HG03442 (cell line): ENCODE results near the gene GRB10.

ENCODE experiments used
- ATAC-seq: cut with Tn5 transposase; IDR thresholded peaks from one replicate; pipeline ENCODE4 v1.9.1; 2021; ENCODE audit warnings: mild to moderate bottlenecking, moderate library complexity; ENCODE audit not compliant: unreplicated experiment

The GRB10 gene

DNA sequence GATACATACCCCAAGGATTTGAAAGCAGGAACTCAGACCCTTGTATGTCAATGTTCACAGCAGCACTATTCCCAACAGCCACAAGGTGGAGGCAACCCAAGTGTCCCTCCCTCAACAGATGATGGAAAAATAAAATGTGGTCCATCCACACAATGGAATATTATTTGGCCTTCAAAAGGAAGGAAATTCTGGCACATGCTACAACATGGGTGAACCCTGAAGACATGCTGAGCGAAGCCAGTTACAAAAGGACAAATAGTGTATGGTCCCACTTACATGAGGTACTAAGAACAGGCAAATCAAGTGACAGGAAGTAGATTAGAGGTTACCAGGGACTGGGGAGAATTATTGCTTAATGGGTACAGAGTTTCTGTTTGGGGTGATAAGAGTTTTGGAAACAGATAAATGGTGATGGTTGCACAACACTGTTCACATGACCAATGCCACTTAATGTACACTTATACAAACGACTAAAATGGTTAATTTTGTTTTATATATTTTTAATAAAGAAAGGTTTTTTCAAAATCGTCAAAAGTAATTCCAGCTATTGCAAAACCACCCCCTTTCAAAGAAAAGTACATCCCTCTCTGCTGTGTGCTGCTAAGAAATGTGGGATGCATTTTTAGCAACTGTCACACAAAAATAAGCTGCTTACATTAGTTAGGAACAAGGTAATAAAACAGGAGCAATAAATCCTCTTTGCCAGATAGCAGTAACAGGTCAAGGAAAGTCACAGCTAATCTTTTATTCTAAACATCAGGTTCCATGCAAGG, 85.7 kb downstream of the GRB10 start:
- ATAC-seq, result no peak

DNA sequence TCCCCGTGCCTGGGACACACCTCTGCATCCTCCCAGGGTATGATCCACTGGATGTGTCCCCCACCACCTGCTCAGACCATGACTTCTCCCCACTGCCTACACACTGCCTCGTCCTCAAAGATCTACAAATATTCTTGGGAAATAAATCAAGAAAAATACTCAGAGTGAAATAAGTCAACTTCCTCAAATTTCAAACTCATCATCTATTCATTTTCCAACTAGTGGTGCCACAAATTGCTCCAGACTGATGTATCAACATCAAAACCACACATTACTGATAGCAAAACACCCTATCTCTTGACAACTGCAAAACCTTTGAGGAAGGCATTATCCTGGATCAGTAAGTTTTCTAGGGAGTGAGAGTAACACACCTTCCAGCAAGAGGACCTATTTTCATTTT, 87.7 kb downstream of the GRB10 start:
- no peak for ATAC-seq

DNA sequence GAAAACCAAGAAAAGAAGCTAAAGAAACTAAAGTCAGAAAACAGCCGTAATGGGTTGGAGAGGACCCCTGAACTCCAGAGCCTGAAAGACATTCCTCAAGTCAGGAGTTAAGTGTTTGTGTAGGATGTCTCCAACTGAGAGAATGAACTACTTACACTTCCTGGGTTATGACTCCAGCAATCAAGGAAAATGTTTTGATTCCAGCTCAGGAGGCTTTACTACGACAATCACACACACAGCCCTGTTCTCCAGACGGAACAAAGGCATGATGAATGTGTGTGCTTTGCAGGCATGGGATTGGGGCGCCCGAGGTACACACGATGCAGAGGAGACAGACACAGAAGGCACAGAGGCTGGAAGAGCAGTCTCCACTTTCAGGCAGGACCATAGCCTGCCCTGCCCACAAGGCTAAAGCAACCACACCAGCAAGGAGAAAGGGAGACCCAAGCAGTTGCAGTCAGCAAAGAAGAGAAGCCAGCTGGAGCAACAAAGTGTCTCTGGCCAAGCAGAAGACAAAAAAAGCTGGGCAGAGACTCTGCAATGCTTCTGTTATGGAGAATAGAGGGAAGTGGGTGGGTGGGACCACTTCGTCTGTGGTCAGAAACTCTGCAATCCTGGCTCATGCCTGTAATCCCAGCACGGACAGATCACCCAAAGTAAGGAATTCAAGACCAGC, 89.1 kb downstream of the GRB10 start:
- no peak for ATAC-seq

DNA sequence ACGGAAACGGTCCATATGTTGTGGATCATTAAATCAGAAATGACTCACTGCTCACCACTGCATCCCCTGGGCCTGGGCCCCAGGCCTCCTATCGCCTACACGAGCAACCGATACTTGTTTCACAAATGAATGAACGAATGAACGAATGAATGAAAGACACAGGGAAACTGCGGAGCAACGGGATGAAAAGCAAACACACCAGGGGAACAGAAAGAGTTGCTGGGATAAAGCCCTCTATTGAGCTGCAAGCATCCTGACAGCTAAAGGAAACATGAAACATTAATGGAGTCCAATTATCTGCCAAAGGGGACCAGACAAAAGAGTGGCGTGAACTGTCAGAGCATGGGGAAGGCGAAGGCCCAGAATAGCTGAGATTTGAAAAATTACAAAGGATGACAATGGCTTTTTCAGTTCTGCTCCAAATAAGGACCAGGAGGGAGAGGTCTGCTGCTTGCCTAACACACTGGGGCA, 92.1 kb downstream of the GRB10 start:
- ATAC-seq, result no peak

DNA sequence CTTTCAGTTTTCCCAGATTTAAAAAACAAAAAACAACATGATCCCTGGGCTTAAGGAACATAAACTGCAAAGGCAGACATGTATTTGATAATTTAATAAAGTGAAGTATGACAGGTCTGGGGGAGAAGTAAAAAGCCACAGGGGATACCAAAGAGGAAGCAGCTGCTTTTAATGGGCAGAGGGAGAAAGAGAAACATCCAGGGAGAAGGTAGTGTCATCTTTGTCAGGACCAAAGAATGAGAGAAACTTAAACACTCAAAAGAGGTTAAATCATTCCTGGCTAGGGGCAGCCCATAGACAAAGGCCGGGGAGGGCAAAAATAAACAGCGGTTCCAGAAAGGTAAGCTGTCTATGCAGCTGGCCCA, 94.5 kb downstream of the GRB10 start:
- ATAC-seq, result no peak

DNA sequence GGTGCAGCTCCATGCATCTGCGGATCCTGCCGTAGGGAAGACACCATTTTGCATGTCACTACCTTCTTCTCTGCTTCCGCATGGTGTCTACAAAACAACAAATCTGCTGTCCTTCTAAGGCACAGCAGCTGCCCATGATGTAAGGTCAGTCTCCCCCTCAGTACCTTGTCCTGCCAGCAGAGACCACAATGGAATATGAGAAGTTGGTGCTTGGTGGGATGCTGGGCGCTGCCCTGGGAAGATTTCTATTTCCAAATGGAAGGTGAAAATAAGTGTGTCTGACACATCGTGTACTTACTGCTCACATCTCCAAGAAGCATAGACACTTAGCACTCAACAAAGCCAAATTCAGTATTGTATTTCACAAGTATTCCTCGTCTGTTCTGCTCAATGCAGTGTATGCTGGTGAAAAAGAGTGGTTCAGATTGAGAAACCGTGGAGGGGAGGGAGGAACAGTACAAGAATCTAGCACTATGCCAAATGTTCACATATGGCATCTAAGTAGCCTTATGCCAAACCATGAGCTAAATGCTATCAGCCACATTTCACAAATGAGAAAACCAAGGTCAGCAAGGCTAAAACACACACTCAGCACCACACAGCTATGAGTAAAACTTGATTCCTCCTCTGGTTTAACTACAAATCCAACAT, 95.0 kb downstream of the GRB10 start:
- ATAC-seq, result no peak

DNA sequence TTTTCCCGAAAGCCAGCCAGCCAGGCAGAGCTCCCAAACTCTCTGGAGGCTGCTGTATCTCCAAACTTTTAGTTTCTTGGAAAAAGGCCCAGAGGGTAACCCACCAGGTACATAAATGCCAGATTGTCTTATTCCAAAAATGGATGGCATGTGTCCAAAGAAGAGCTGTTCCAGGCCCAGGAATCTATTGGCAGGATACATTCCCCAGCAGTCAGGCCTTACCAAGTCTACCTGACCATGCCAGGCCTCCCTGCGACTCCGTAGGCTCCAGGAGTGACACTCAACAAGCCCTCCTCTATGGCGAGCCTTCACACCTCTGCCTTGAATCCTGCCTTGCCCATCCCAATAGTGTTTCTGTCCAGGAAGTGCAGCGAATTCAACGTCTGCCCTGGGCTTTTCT, 95.6 kb downstream of the GRB10 start:
- no peak for ATAC-seq

DNA sequence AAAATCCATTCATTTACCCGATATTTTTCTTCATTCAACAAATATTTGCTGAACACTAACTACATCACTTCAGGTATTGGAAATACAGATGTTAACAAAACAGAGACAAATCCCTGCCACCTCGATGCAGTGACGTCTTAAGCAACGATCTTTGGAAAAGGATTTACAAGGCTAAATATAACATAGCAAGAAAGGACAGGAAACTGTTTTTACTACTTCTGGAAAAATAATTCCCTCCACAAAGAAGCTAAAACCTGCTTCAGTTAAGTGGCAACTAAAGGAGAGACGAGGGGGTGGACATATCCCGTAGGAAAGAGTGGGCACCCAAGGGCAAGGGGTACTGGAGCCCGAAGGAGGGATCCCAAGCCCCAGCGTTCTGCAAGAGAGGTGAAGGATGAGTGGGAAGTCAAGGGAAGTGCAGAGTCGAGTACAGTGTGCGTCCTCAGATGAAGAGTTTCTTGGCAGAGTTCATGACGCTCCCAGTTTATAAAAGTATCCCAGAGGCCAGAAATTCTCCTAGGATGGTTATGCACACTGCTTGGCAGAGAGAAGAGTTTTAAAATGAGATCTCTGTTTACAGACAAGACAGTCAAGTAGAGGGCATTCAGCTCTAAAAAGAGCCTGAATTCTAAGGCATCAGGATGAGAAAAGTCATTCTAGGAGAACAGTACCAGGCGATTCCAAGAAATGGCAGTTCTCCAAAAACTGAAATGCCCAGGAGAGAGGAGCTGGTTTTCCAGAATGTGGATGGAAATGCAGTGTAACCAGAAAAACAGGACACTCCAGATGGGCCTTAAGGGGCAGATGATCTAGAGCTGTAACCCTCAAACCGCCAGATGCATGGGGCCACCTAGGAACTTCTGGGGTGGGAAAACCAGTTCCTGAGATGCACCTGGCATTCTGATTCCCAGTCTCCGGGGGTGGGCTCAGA, 97.3 kb downstream of the GRB10 start:
- no peak for ATAC-seq

DNA sequence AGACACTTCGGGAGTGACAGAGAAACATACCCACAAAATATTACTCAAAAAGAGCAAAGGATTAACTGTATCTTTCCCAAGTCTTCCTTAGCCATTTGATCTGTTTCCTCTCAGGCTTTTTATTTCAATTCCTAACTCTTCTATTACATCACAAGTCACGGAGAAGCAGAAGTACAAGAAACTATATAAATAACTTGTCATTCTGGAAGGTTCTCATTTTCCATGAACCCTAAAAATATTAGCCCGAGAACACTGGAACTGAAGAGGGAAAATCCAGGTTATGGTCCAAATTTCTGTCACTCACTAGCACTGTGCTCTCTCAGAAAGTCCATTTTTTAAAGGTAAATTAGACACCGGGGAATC, 98.0 kb downstream of the GRB10 start:
- no peak for ATAC-seq

DNA sequence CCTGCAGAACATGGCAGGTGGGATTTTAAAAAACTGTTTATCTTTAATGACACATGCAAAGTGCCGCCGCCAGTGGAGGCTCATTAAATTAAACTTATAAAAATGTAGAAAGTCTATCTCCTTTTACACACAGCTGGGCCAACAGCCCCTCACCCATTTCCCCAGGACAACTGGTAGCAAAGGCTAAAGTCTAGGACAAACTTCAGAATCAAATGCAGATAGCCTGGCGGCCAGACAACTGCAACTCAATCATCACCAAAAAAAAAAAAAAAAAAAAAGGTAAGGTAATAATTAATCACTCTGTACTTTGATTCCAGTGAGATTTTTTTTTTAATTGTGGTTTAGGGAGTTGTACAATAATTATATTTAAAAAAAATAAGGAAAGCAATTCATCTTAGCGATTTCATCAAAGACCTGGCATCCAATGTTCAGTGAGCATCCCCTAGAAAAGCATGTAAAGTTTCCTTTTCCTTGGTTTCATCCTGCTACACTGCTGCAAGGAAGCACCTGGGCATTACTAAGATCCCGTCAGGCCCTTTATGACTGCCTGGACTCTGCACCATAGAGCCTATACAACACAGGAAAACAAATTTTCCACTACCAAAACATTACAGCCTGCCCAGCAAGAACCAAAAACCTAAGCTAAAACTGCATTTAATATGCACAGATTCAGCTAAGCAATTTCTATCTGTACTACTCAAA, 98.5 kb downstream of the GRB10 start:
- ATAC-seq, result no peak

DNA sequence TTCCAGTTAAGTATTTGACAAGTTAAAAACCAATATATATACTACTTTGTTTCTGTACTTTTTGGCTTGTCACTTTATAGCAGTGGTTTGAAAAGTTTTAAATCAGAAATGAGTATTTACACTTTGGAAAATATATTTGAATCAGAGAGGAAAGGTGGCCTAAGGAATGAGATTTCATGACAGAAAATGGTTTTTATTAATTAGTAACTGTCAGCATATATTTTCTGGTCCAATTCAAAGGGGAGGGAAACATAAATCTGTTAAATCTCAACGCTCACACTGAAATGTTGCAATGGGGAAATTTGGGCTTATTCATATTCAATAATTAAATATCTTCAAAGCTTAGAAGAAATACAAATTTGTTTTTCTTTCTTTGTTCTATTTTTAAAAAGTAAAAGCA, 100.1 kb downstream of the GRB10 start:
- no peak for ATAC-seq

DNA sequence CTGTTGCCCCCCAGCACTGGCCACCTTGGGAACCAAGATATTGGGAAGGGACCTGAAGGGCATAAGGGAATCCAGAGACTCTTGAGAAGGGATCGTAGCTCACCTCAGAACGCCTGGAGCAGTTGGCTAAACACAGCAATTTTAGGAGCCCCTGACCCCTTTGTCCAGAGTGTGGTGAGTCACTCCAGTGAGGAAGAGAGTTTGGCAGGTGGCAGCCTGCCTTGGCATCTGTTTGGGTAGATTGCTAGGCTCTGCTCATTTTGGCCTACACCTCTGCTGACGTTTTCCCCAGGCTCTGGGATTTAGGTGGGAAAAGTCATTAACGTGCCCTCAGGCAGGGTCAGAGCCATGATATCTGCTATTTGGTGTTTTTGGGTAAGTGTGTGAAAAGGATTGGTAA, 100.6 kb downstream of the GRB10 start:
- no peak for ATAC-seq

DNA sequence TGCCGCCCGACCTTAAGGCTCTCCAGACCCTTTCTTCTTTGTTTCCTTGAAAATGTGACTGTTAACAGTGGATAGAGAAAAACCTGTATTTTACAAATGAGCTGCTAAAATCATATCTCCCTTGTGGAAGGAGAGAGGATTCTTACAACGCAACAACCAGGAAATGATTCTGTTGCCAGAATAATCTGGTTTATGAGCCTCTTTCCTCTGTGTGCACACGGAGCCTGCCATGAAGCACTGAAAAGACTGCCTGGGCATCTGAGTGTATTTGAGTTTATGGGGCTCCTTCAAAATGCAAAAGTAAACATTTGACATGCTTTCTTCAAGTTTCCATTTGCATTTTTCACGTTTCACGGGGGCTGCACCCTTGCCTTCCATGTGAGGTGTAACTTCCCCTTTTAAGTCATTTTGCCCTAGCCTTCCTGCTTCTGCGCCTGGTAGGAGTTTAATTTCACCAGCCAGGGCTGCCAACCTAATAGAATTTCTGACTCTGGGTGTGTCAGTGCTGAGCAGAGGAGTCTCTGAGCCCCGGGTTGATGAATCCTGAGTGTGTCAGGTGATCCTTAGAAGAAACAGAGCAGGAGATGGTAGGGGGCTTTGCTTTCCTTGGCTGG, 101.2 kb downstream of the GRB10 start:
- ATAC-seq, result no peak

DNA sequence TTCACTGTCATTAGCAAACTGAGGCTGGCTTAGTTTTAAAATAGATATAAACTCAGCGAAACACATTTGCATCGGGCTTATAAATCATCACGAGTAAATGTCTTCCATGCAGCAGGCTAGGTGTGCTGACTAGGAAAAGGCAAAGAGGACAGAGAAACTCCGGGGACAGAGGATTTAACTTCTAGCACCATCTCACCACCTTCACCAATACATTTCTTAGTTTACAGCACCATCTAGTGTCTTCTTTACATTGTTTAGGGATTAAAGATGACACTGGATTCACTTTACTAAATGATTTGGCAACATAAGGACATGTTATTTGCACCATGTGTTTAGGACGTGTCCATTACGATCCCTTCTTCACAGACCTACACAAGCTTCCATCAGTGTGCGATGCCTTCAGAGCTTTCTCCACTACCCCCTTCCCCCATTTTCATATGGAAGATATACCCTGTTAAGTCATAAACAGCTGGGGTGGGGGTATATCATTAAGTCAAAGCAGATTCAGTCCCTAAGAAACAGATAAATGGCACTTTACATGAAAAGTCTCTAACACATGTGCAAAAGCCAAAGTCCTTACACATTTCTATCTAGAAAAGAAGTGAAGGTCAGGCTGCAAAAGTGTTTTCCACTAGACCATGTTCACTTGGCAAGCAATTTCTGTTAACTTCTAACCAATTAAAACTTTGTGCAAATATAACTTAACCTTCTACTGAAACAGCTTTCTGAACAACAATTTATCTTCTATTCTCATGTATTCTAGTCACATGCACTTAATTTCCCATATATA, 103.3 kb downstream of the GRB10 start:
- peak; percentile 79 for ATAC-seq

DNA sequence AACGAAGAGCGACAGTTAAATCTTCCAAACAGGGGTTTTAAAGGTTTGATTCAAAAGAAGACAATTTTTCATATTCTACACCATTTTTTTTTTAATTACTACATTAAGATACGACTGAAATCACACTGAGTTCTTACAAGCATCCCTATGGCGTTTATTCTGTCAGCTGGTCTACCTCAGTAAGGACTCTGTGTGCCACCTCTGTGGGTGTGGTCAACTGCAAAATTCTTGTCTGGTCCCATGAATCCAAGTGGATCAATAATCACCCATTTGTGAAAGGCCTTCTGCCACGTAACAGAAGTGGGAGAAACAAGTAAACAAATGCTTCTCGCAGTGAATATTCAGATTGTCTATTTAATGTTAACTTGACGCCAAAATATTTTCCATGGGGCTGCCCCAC, 104.1 kb downstream of the GRB10 start:
- no peak for ATAC-seq

DNA sequence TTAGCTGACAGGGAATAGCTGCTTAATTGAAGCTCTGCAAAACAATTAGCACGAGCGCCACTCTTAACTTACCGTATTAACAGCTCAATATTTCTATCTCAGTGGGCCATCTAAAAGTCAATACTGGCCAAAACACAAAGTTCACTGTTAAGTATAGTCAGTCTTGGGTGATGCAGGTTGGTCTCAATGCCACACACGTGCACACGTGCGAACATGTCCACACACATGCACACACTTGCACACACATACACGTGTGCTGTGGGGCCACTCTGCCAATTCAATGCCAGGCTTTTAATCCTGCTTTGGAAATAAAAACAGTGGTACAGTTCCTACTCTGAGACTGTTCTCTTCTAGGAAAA, 105.1 kb downstream of the GRB10 start:
- ATAC-seq, result no peak

DNA sequence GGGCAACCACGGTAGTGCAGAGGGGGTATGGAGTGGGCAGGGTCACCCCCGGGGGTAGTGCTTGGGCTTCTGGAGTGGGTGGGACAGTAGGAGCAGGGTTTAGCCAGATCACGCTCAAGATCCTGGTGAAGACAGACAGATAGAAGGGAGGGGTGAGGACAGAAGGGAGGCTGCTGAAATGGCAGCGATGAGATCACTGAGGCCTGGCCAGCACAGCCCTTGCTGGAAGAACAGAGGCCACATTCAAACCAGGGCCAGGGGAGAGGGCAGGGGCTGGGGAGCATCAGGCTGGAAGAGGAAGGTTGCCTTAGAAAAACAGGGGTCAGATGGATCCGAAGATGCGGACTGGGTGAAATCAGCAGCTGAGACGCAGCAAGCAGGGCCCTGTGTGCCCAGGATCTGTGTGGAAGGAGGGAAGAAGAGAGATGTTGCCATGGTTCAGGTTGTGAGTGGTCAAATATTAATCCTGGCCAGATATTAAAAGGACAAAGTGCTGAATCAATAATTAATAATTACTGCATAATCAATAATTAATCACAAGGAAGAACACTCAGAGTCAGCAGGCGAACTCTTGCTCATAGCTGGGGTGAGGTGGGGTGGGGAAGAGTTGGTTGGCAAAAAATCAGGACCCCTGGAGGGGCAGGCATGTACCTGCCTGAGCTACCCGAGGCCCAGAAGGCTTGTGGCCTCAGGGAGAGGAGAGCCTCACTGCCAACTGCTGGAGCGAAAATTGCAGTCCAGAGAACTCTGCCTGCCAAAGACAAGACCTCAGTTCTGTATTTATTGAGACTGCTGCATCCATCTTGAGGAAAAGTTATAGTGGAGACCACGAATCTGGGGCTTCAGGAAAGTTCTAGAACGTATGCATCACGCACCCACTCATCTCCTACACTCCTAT, 105.7 kb downstream of the GRB10 start:
- no peak for ATAC-seq

DNA sequence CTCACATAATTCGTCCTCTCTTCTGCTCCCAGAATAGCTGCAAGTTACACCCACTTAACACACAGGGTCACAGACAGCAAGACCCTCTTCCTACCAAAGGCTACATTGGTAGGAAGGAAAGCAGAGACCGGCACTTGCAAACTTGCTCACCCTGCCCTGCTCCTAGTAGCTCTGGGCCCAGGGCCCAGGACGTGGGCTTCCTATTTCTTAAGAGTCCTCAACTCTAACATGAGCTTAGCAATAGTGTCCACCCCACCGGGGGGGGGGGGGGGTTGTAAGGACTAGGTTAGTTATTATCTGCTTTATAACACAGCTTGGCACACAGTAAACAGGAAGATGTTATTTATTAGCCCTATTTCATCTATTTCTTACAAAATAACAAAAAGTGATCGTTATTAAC, 106.6 kb downstream of the GRB10 start:
- no peak for ATAC-seq
